Endothelial cell (in vitro differentiated cells): Measurements from ENCODE around the gene MUC6. TPM values are rescaled to one million over a fixed set of nuclear protein-coding genes. Genes with fewer than 3 reads are reported as not detected.

Source experiments
- DNase-seq: peaks from one replicate; pipeline ENCODE4 v3.0.0; 2021; ENCODE audit warnings: low spot score
- H3K27ac Mint-ChIP-seq: one replicate; pipeline ENCODE4 v1.8.0; 2021; ENCODE audit warnings: mixed read lengths, inconsistent platforms; ENCODE audit not compliant: unreplicated experiment
- H3K27me3 Mint-ChIP-seq: one replicate; pipeline ENCODE4 v1.8.0; 2021; ENCODE audit warnings: mild to moderate bottlenecking, moderate library complexity, mixed read lengths, inconsistent platforms; ENCODE audit not compliant: unreplicated experiment
- H3K36me3 Mint-ChIP-seq: one replicate; pipeline ENCODE4 v1.8.0; 2021; ENCODE audit warnings: mild to moderate bottlenecking, low read depth, mixed read lengths, inconsistent platforms; ENCODE audit not compliant: unreplicated experiment
- H3K4me1 Mint-ChIP-seq: one replicate; pipeline ENCODE4 v1.8.0; 2021; ENCODE audit warnings: mild to moderate bottlenecking, mixed read lengths, inconsistent platforms; ENCODE audit not compliant: unreplicated experiment
- H3K4me3 Mint-ChIP-seq: one replicate; pipeline ENCODE4 v1.8.0; 2021; ENCODE audit warnings: mild to moderate bottlenecking, mixed read lengths, inconsistent platforms; ENCODE audit not compliant: unreplicated experiment
- H3K9me3 Mint-ChIP-seq: one replicate; pipeline ENCODE4 v1.8.0; 2021; ENCODE audit warnings: mixed read lengths, inconsistent platforms; ENCODE audit not compliant: unreplicated experiment
- total RNA-seq: library from RNA; stranded (reverse); fragmentation: NEBNext Ultra II Directional; extraction: Animal tissue kit (Norgen Biotek cat#: 25700); gene quantifications from one replicate; pipeline ENCODE4 v1.2.1, GENCODE V29; 2021; ENCODE audit not compliant: unreplicated experiment
- TF ChIP-seq, protein P1 (sequence below): fragments of 200-600 bp; sonication (generic); IDR thresholded peaks from one replicate; pipeline ENCODE4 v1.5.0; 2021; ENCODE audit warnings: antibody characterized with exemption; ENCODE audit not compliant: unreplicated experiment

MUC6 gene
- total RNA-seq, 1 donor from 2014 or later = not detected

GRCh38 chr11:1067812-1068496 is 31.4 kb upstream of the MUC6 start:
- TF ChIP-seq, protein P1, sequence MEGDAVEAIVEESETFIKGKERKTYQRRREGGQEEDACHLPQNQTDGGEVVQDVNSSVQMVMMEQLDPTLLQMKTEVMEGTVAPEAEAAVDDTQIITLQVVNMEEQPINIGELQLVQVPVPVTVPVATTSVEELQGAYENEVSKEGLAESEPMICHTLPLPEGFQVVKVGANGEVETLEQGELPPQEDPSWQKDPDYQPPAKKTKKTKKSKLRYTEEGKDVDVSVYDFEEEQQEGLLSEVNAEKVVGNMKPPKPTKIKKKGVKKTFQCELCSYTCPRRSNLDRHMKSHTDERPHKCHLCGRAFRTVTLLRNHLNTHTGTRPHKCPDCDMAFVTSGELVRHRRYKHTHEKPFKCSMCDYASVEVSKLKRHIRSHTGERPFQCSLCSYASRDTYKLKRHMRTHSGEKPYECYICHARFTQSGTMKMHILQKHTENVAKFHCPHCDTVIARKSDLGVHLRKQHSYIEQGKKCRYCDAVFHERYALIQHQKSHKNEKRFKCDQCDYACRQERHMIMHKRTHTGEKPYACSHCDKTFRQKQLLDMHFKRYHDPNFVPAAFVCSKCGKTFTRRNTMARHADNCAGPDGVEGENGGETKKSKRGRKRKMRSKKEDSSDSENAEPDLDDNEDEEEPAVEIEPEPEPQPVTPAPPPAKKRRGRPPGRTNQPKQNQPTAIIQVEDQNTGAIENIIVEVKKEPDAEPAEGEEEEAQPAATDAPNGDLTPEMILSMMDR = no peak
- H3K36me3 Mint-ChIP-seq = no peaks in the 10 kb centered on the region
- H3K27ac Mint-ChIP-seq = no peak overlapping the region
- H3K4me1 Mint-ChIP-seq = peaks cover 9% of the 10 kb centered on the region
- peaks cover 1% of the 10 kb centered on the region for H3K27me3 Mint-ChIP-seq
- H3K9me3 Mint-ChIP-seq = no peaks in the 10 kb centered on the region
- H3K4me3 Mint-ChIP-seq = no peak overlapping the region
- DNase-seq = no peak

DNA sequence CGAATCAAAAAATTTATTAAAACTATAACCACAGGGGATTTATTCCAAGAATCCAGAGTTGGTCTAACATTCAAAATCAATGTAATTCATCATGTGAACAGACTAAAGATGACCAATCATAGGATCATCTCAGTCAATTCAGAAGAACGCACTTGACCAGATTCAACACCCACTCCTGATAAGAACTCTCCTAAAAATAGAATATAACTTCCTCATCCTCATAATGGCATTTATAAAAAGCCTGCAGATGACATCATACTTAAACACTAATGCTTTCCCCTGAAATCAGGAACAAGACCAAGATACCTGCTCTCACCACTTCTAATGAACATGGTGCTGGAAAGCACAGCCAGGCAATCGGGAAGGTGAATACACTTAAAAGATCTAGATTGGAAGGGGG is 27.6 kb upstream of the MUC6 start:
- no peaks in the 10 kb centered on the region for H3K36me3 Mint-ChIP-seq
- peaks cover 3% of the 10 kb centered on the region for H3K27me3 Mint-ChIP-seq
- peaks cover 13% of the 10 kb centered on the region for H3K4me1 Mint-ChIP-seq
- TF ChIP-seq, protein P1 = no peak
- no peak for DNase-seq
- no peak overlapping the region for H3K27ac Mint-ChIP-seq
- no peaks in the 10 kb centered on the region for H3K9me3 Mint-ChIP-seq
- no peak overlapping the region for H3K4me3 Mint-ChIP-seq

- TF ChIP-seq, protein P1 = no peak
- H3K9me3 Mint-ChIP-seq = no peaks in the 10 kb centered on the region
- peaks cover 13% of the 10 kb centered on the region for H3K4me1 Mint-ChIP-seq
- DNase-seq = no peak
- H3K27ac Mint-ChIP-seq = peak overlapping the region; percentile 1
- no peak overlapping the region for H3K4me3 Mint-ChIP-seq
- no peaks in the 10 kb centered on the region for H3K36me3 Mint-ChIP-seq
- H3K27me3 Mint-ChIP-seq = peaks cover 8% of the 10 kb centered on the region
Measured at GRCh38 chr11:1062075-1062820, 25.7 kb upstream of the MUC6 start.

- Mint-ChIP-seq H3K4me3 (no peak overlapping the region), H3K4me1 (peaks cover 13% of the 10 kb centered on the region), H3K27me3 (peaks cover 8% of the 10 kb centered on the region), H3K36me3 (no peaks in the 10 kb centered on the region), H3K9me3 (no peaks in the 10 kb centered on the region), H3K27ac (no peak overlapping the region)
- no peak for DNase-seq
- TF ChIP-seq, protein P1 = no peak
Measured at GRCh38 chr11:1060852-1061616, 24.5 kb upstream of the MUC6 start.
